ENCODE data around the gene ZNF716.
"Not testable (repeated sequence)": the region's sequence is repeated elsewhere in the genome, so short reads cannot be mapped to it uniquely, and the experiment has no call there.

The ZNF716 gene

DNA sequence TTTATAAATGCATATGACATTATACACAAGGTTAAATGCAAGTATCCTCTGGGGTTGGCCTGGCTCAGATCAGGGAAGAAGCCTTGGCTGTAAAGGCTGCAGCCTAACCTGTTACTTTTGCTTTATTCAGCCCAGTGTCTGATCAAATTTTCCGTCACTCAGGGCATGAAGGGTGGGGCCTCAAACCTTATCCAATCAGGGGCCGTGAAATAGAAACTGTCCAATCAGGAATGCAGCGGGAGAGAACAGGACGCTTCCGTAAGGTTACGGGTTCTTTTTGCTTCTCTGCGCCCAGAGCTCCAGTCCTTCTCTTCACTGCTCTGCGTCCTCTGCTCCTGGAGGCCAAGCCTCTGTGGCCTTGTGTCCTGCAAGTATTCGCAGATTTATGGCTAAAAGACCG lies at the start of gene ZNF716:
ZNF716 (plus strand) TSS at position 274 of the 400 bp plus-strand sequence; CDS start at position 386, 112 bp downstream.
- ChIA-PET POLR2A (ENCODE audit: low non-redundant PET) (no interaction called here), CTCF (no interaction called here)
- TF ChIP-seq, protein P1, sequence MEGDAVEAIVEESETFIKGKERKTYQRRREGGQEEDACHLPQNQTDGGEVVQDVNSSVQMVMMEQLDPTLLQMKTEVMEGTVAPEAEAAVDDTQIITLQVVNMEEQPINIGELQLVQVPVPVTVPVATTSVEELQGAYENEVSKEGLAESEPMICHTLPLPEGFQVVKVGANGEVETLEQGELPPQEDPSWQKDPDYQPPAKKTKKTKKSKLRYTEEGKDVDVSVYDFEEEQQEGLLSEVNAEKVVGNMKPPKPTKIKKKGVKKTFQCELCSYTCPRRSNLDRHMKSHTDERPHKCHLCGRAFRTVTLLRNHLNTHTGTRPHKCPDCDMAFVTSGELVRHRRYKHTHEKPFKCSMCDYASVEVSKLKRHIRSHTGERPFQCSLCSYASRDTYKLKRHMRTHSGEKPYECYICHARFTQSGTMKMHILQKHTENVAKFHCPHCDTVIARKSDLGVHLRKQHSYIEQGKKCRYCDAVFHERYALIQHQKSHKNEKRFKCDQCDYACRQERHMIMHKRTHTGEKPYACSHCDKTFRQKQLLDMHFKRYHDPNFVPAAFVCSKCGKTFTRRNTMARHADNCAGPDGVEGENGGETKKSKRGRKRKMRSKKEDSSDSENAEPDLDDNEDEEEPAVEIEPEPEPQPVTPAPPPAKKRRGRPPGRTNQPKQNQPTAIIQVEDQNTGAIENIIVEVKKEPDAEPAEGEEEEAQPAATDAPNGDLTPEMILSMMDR (conservative IDR thresholded peaks at IDR 0.05; ENCODE audit: low read depth), result no peak
- DNase-seq (ENCODE audit: low spot score), result no peak
- H3K27ac ChIP-seq, result no peak within 1 kb of the TSS

DNA sequence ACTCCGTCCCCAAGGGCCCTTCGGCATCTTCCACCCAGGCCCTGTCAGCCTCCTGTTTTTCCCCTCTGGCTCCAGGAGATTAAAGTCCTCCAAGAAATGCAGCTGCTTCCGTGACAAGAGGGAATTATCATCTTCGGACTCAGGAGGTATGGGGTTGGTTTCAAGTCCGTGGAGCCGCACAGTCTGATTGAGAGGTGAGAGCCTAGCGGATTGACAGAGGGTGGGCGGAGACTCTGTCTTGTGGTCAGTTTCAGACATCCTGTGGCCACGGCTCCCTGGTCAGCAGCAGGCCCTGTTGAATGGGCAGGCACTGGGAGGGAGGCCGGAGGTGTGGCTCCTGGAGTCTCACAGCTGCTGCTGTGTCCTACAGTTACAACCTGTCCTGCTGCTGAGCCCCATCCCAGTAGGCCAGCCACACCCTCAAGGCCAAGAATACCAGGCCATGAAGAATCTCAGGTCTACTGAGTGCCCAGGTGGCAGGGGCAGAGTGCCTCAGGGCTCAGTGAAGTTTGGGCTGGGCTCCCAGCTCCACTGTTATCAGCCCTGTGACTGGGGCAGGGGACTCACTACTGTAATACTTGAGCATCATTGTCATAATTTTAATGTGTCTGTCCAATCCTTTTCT lies 49.3 kb upstream of the ZNF716 start:
- ChIA-PET POLR2A (ENCODE audit: low non-redundant PET) (no interaction called here), CTCF (no interaction called here)
- TF ChIP-seq, protein P1 (conservative IDR thresholded peaks at IDR 0.05; ENCODE audit: low read depth), result no peak
- H3K27ac ChIP-seq, result no peak overlapping the region
- DNase-seq (ENCODE audit: low spot score), result no peak

DNA sequence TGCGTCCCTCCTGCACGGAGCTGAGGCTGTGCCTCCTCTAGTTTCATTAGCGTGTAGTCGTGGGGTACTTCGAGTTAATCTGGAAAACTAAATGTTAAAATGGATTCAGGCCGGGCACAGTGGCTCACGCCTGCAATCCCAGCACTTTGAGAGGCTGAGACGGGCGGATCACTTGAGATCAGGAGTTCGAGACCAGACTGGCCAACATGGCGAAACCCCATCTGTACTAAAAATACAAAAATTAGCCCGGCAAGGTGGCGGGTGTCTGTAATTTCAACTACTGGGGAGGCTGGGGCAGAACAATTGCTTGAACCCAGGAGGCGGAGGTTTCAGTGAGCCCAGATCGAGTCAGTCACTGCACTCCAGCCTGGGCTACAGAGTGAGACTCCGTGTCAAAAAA lies 46.9 kb upstream of the ZNF716 start:
- DNase-seq (ENCODE audit: low spot score); POLR2A ChIA-PET (ENCODE audit: low non-redundant PET); H3K27ac ChIP-seq; CTCF ChIA-PET: not testable (repeated sequence)

DNA sequence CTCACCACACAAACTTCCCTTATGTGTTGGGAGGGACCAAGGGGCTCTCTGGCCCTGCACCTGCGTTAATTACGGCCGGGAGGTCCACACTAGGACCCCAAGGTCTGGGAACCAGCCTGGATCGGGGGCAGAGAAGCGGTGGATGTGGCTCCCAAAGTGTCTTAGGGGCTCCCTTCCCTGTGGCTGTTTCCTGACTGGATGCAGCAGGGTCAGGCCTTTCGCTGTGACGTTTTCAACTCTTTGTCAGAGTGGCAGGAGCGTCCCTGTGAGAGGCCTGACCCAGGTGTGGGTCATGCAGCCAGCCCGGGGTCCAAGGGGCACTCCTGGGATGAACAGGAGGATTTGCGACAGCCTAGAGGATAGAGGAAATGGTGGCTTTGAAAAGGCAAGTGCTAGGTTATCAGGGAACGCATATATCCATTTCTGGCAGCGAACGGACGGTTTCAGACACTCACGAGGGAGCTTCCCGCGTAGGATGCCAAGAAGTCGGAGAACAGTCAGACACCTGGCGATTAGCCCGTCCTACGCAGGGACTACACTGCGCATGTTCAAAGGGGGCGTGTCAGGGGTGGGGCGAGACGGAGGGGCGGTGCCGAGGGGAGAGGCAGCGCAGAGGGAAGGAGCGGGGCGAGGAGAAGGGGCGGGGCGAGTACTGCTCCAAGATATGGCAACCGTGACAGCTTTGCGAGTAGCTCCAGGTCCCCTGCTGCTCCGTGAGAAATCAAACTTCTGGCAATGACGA lies 46.2 kb upstream of the ZNF716 start:
- ChIA-PET POLR2A (ENCODE audit: low non-redundant PET) (no interaction called here), CTCF (no interaction called here)
- TF ChIP-seq, protein P1 (conservative IDR thresholded peaks at IDR 0.05; ENCODE audit: low read depth), result no peak
- no peak overlapping the region for H3K27ac ChIP-seq
- DNase-seq (ENCODE audit: low spot score), result no peak

DNA sequence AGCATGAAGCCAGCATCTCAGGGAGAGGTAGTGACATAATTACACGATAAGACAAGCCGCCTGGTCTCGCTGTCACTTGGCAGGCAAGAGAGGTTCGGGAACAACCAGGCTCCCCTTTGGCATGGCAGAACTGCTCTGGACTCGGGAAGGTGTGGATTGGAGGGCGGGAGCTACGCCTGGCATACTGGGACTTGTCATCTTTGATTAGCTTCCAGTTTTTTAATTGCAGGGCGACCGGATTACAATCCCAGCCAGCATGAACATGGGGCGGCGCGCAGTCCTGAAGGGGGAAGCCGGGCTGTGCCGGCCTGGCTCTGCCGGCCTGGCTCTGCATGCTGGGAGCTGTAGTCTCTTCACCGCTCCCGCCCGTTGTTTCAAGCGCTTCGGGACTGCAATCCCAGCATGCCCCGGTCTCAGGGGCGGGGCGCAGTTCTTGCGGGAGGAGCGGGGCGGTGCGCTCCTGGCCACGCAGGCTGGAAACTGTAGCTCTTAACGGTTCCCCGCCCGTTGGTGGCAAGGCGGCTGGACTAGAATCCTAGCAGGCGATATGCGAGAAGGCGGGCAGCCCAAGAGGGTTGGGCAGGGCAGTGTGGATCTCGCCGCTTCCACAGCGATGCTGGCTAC lies 45.5 kb upstream of the ZNF716 start:
- DNase-seq (ENCODE audit: low spot score), result no peak
- POLR2A ChIA-PET (ENCODE audit: low non-redundant PET), result no interaction called here
- H3K27ac ChIP-seq, result no peak overlapping the region
- CTCF ChIA-PET, result no interaction called here
- TF ChIP-seq, protein P1 (conservative IDR thresholded peaks at IDR 0.05; ENCODE audit: low read depth), result no peak

DNA sequence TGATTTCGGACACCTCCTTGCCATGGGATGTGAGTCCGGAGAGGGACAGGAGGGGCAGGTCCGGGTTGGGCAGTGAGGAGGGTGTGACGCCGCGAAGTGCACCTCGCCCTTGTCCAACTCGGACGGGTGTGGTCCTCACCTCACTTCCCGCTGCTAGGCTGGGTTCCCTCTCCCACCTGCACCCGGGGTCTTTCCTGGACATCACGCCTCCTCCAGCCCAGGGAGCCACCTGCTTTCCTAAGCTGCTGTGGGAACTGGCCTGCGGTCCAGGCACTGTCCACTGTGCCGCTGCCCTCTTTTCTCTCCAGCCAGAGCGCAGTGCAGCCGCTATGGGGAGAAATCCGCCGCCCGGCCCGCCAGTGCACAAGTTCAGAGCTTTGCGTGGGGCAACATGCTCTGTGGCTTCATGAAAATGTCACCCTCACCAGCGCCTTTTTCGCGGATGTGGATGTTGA lies 45.0 kb upstream of the ZNF716 start:
- no peak overlapping the region for H3K27ac ChIP-seq
- ChIA-PET POLR2A (ENCODE audit: low non-redundant PET) (no interaction called here), CTCF (no interaction called here)
- no peak for DNase-seq (ENCODE audit: low spot score)
- TF ChIP-seq, protein P1 (conservative IDR thresholded peaks at IDR 0.05; ENCODE audit: low read depth), result no peak

DNA sequence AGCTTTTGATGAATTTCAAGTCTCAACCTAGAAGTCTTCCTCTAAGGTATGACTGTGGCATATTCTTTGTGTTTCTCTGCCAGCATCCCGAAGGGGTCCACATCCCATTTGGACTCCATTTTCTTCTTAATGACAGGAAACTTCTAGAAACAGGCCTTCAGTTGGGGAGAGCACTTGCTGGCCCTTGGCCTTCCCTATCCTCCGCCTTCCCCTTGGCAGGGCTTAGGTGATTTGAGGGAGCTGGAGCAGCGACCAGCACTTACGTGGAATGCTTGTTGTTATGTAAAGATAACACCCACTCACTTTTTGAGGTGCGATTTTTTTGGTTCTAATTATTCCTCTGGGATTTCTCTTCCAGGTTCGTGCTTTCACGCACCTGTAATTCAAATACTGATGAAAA lies 42.9 kb upstream of the ZNF716 start:
- ChIA-PET CTCF (interaction anchor here (0.6 kb wide), 1 partner anchor 1338 kb away, joined by 3 read pairs; no protein-coding TSS in a partner anchor), POLR2A (ENCODE audit: low non-redundant PET) (no interaction called here)
- TF ChIP-seq, protein P1 (conservative IDR thresholded peaks at IDR 0.05; ENCODE audit: low read depth), result no peak

More for the DNA sequence above, 42.9 kb upstream of the ZNF716 start:
- DNase-seq (ENCODE audit: low spot score), result no peak
- no peak overlapping the region for H3K27ac ChIP-seq
